GM21526 (cell line): ENCODE data around the gene NTMT2.
A peak's percentile ranks its signal among the peaks of the same experiment; 100 is the strongest.
"Not testable (repeated sequence)": the region's sequence is repeated elsewhere in the genome, so short reads cannot be mapped to it uniquely, and the experiment has no call there.

Source experiments
- ATAC-seq: cut with Tn5 transposase; IDR thresholded peaks from one replicate; pipeline ENCODE4 v1.9.1; 2021; ENCODE audit warnings: moderate library complexity; ENCODE audit not compliant: unreplicated experiment, low FRiP score

Gene NTMT2

DNA sequence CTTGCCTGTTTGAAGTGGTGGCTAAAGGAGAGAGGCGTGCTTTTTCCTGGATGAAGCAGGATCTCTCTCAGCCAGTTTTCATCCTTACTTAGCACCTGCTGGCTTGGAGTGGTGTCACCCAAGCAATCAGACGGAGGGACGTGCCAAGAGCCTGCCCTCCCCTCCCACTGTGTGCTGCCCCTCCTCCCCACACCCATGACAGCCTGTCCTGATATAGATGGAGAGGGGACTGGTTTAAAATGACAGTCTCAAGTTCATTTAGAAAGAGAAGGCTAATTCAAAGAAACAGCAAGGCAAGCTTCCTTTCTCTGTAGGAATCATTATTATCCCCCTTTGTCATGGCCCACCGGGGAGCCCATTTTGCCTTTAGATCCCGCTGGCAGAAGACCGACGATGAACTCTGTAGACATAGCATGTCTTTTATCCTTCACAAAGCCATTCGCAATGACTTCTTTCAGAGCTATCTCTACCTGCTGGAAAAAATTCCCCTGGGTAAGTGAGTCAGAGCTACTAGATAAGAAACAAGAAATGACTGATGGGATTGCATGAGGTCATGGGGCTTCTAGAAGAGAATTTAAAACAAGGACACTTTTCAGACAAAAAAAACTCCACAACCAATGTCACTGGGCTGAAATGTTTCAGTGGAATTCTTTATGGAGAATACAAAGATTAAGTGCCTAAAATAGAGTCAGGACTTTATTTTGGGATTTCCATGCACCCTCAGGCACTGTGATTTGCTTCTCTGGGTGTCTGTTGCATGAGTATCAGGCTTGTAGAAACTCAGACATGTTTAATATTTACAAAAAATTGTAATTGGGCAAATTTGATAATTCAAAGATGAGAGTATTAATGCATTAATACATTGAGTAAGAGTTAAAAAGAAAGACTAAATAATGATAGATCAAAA lies at the start of gene NTMT2:
Gene NTMT2 (plus strand): TSS at position 190 of the 907 bp plus-strand sequence. CDS start 149 bp downstream, at position 339.
- no peak for ATAC-seq

GRCh38 chr1:170095976-170096748 lies 49.6 kb upstream of the NTMT2 start:
- ATAC-seq, result no peak

DNA sequence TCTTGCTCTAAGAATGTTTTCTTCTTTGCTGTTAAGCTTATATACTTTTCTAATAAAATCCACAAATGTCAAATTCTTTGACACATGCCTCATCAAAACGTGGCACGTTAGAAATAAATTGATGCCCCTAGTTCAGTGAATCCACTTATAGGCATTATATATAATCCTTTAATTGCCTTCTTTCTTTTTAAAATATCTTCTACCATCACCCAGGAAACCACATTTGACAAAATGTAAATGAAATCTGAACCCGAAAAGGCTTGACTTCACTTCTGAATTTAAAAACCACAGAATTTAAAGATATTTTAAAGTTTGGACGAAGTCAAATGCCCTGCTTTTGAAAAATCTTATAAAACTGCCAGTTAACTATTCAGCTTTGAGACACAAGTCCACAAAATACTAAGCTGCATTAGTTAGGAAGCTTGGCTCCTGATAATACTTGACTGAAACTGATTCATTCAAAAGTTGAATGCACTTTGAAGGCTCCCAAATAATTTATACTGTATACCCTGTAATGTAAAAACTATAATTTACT lies 48.9 kb upstream of the NTMT2 start:
- ATAC-seq, result no peak

- ATAC-seq, result no peak
Observed at GRCh38 chr1:170097449-170097948, 48.3 kb upstream of the NTMT2 start.

- not testable (repeated sequence) for ATAC-seq
Observed at GRCh38 chr1:170113140-170113539, 32.6 kb upstream of the NTMT2 start.

GRCh38 chr1:170114906-170115305 lies 30.9 kb upstream of the NTMT2 start:
- no peak for ATAC-seq

DNA sequence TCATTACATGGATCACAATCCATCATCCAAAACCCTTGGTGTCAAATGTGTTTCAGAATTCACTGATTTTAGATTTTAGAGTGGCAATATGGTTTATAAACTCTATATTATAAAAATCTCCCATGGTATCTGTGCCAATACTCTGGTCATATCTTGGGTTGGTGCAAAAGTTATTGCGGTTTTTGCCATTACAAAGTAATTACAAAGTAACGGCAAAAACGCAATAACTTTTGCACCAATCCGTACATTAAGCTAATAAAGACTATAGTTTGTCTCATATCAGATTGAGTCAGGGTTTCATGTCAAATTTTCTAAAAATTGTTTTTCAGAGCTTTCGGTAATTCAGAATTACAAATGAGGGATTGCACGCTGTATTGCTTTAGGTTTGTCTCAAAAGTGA lies 23.4 kb upstream of the NTMT2 start:
- no peak for ATAC-seq

DNA sequence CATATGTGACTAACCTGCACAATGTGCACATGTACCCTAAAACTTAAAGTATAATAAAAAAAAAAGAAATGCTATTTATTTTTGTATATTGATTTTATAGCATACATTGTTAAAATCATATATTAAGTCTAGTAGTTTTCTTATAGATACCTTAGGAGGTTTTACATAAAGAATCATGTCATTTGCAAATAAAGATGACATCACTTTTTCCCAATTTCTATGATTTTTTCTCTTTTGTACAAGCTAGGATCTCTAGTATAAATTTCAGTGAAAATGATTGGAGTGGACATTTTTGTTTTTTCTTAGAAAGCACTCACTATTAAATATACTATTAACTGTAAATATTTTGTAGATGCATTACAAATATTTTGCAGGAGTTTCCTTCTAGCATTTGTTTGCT lies 20.5 kb upstream of the NTMT2 start:
- ATAC-seq, result no peak

DNA sequence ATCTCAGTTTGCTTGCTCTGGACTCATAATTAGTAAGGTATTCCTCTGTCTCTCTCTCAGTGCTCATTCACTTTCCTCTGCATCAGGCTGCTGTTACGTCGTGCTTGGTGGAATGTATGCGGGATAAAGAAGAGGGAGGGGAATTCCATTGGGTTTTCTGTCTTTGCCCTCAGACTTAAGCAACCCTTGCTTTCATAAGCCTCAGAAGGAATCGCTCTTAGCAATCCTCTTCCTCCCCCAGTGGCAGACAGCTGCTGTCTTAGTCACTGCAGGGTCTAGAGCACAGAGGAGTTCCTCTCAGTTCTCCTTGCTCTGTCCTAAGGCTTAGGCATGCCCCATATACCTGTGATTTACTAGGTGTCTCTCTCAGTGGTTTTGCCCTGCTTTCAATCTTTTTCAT lies 19.1 kb upstream of the NTMT2 start:
- ATAC-seq, result peak; percentile 94

DNA sequence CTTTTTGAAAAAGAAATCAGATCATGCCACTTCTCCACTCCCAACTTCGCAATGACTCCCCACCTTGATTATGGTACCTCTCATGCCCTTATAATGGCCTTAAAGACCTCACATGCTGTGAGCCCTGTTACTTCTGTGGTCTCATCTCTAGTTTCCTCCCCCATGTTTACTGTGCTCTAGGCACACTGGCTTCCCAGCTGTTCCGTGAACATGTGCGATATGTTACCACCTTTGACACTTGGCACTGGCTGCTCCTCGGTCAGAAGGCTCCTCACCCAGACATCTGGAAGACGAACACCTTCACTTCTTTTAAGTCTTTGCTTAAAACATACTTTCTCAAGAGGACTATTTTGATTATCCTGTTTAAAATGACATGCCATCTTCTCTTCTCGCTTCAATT lies 14.3 kb upstream of the NTMT2 start:
- no peak for ATAC-seq

GRCh38 chr1:170131984-170132383 lies 13.8 kb upstream of the NTMT2 start:
- ATAC-seq, result no peak

GRCh38 chr1:170133766-170134495 lies 11.8 kb upstream of the NTMT2 start:
- no peak for ATAC-seq

DNA sequence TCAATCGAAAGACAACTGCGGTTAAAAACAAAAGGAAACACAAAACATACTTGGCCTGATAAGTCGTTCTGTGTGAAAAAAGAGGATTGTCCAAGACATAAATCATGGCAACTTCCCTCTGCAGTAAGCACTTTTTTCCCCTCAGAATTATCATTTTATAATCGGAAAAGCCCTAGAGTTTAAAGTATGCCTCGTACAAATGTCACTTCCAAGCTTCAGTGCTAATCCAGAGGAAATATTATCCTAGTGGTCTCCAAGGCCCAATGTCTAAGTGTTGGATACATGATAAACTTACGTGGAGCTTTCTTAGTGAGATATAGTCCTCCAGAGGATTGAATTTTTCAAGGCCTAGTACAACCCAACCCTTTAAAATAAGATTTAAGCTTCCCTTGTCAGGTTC lies 11.2 kb upstream of the NTMT2 start:
- no peak for ATAC-seq

- no peak for ATAC-seq
Observed at GRCh38 chr1:170140371-170140770, 5.4 kb upstream of the NTMT2 start.

- ATAC-seq, result no peak
Observed at GRCh38 chr1:170145061-170145460, 698 bp upstream of the NTMT2 start.

DNA sequence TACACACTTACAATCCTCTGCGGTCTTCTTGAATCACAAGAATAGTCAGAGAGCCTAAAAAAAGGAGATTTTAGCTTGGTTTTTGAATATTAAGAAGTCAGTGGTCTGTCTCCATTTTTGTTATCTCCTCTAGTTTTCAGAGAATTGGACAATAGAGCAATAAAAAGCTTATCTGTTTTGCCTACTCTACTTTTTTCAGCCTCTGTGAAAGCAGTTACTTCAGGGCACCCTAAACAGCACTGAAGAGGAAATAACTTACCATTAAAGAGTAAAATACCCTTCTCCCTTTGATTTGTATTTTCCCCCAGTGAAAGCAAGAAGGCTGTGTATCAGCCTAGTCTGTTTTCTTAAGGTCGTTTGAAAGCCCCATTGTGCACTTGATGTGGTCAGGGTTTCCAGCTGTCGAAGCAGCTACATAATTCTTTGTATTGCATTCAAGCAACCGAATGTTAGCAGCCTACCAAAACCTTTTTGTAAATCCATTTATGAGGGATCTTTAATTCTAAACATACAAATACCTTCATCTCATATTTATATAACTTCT lies 1.0 kb downstream of the NTMT2 start:
- no peak for ATAC-seq

GRCh38 chr1:170149241-170149640 lies 3.5 kb downstream of the NTMT2 start:
- ATAC-seq, result no peak

- no peak for ATAC-seq
Observed at GRCh38 chr1:170150016-170150415, 4.3 kb downstream of the NTMT2 start.

GRCh38 chr1:170150921-170151320 lies 5.2 kb downstream of the NTMT2 start:
- ATAC-seq, result no peak

- ATAC-seq, result no peak
Observed at GRCh38 chr1:170153417-170153816, 7.7 kb downstream of the NTMT2 start.
